ENCODE results near the gene BCL2L12.
"Not testable (repeated sequence)": the region's sequence is repeated elsewhere in the genome, so short reads cannot be mapped to it uniquely, and the experiment has no call there.

The BCL2L12 gene

DNA sequence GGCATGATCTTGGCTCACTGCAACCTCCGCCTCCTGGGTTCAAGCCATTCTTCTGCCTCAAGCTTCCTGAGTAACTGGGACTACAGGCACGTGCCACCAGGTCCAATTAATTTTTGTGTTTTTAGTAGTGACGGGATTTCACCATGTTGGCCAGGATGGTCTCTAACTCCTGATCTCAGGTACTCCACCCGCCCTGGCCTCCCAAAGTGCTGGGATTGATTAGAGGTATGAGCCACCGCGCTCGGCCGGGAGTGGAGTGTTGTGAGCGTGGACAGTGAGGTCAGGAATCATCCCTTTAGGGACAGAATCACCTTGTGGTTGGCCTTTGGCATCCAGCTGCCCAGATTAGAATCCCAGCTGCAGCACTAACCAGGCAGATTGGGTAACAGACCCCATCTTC is 36.1 kb upstream of the BCL2L12 start:
- Histone ChIP-seq H3K27ac (no peak overlapping the region), H3K4me3 (ENCODE audit: low read depth, low read length) (no peak overlapping the region), H3K36me3 (replicated peaks) (peaks cover 12% of the 10 kb centered on the region), H3K27me3 (replicated peaks) (no peaks in the 10 kb centered on the region)
- in situ Hi-C loops (cut with HindIII; ENCODE audit: low pct_ligation_motif_present, low sequenced_read_pairs): no loop called here
- no peak for DNase-seq
- TF ChIP-seq, protein P1, sequence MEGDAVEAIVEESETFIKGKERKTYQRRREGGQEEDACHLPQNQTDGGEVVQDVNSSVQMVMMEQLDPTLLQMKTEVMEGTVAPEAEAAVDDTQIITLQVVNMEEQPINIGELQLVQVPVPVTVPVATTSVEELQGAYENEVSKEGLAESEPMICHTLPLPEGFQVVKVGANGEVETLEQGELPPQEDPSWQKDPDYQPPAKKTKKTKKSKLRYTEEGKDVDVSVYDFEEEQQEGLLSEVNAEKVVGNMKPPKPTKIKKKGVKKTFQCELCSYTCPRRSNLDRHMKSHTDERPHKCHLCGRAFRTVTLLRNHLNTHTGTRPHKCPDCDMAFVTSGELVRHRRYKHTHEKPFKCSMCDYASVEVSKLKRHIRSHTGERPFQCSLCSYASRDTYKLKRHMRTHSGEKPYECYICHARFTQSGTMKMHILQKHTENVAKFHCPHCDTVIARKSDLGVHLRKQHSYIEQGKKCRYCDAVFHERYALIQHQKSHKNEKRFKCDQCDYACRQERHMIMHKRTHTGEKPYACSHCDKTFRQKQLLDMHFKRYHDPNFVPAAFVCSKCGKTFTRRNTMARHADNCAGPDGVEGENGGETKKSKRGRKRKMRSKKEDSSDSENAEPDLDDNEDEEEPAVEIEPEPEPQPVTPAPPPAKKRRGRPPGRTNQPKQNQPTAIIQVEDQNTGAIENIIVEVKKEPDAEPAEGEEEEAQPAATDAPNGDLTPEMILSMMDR (IDR thresholded peaks at IDR 0.05; ENCODE audit: low read depth, low read length, missing control alignments): no peak

DNA sequence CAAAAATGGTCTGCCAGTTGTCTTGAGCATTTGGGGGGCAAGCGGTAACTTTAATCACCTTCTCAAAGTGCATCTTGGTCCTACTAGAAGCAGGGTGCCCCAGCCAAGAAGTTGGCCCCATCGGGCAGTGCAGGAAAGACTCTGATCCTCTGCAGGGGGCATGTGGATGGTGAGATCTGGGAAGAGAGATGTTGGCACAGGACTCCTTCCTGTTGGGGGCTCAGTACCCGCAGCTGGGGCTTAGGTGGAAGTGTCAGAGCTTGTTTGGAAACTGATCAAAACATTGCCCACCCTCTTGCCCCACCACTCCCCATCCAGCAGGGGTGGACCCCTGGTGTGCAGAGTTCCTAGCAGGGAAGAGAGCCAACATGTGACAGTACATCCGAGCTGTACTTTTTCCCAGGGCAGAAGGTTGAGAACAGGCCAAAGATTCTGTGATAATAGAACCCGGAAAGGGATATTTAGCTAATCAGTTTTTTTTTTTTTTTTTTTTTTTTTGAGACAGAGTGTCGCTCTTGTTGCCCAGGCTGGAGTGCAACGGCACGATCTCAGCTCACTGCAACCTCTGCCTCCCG is 34.6 kb upstream of the BCL2L12 start:
- no peaks in the 10 kb centered on the region for H3K27me3 ChIP-seq (replicated peaks)
- DNase-seq: no peak
- TF ChIP-seq, protein P1 (IDR thresholded peaks at IDR 0.05; ENCODE audit: low read depth, low read length, missing control alignments): no peak
- H3K4me3 ChIP-seq (ENCODE audit: low read depth, low read length): no peak overlapping the region
- peaks cover 12% of the 10 kb centered on the region for H3K36me3 ChIP-seq (replicated peaks)
- in situ Hi-C loops (cut with HindIII; ENCODE audit: low pct_ligation_motif_present, low sequenced_read_pairs): no loop called here
- no peak overlapping the region for H3K27ac ChIP-seq

DNA sequence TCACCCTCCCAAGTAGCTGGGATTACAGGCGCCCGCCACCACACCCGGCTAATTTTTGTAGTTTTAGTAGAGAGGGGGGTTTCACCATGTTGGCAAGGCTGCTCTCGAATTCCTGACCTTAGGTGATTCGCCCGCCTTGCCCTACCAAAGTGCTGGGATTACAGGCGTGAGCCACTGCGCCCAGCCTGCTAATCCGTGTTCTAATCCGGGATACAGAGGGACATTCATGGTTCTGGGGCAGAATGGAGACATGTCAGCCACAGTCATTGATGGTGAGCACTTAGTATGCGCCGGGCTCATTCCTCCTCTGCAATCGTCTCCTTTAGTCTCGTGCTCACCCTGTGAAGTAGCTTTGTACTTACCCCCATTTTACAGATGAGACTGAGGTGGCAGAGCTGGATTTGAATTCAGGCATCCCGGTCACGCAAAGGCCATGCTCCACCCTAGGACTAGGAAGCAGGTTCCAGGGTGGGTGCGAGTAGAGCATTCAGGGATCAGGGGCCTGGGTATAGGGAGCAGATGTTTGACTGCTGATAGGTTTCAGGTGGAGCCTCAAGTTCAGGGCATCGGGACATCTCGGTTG is 34.0 kb upstream of the BCL2L12 start:
- no peak overlapping the region for H3K27ac ChIP-seq
- in situ Hi-C loops (cut with HindIII; ENCODE audit: low pct_ligation_motif_present, low sequenced_read_pairs): no loop called here
- H3K27me3 ChIP-seq (replicated peaks): no peaks in the 10 kb centered on the region
- TF ChIP-seq, protein P1 (IDR thresholded peaks at IDR 0.05; ENCODE audit: low read depth, low read length, missing control alignments): no peak
- peaks cover 8% of the 10 kb centered on the region for H3K36me3 ChIP-seq (replicated peaks)
- DNase-seq: no peak
- no peak overlapping the region for H3K4me3 ChIP-seq (ENCODE audit: low read depth, low read length)

DNA sequence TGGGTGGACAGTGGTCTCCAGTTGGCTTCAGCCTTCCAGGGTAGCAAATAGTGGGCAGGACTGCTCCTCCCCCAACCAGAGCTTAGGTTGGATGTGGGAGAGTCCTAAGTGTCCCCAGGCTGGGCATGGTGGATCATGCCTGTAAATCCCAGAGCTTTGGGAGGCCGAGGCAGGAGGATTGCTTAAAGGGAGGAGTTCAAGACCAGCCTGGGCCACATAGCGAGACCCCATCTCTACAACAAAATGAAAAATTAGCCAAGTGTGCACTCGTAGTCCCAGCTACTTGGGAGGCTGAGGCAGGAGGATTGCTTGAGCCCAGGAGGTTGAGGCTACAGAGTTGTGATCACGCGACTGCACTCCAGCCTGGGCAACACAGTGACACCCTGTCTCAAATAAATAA is 33.2 kb upstream of the BCL2L12 start:
- DNase-seq: no peak
- in situ Hi-C loops (cut with HindIII; ENCODE audit: low pct_ligation_motif_present, low sequenced_read_pairs): no loop called here
- TF ChIP-seq, protein P1 (IDR thresholded peaks at IDR 0.05; ENCODE audit: low read depth, low read length, missing control alignments): no peak
- Histone ChIP-seq H3K27ac (no peak overlapping the region), H3K4me3 (ENCODE audit: low read depth, low read length) (no peak overlapping the region), H3K27me3 (replicated peaks) (no peaks in the 10 kb centered on the region), H3K36me3 (replicated peaks) (peaks cover 4% of the 10 kb centered on the region)

DNA sequence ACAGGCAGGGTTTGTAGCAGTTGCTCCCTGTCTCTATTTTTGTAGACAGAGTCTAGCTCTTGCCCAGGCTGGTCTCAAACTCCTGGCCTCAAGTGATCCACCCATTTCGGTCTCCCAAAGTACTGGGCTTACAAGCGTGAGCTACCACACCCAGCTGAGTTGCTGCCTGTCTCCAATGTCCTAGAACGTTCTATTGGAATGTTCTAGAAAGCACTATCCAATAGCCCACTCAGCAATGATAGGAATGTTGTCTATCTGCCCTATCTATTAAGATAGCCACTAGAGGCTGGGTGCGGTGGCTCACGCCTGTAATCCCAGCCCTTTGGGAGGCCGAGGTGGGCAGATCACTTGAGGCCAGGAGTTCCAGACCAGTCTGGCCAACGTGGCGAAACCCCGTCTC is 32.5 kb upstream of the BCL2L12 start:
- H3K4me3 ChIP-seq (ENCODE audit: low read depth, low read length); in situ Hi-C loops (cut with HindIII; ENCODE audit: low pct_ligation_motif_present, low sequenced_read_pairs); DNase-seq; H3K27ac ChIP-seq; H3K36me3 ChIP-seq (replicated peaks); H3K27me3 ChIP-seq (replicated peaks): not testable (repeated sequence)

DNA sequence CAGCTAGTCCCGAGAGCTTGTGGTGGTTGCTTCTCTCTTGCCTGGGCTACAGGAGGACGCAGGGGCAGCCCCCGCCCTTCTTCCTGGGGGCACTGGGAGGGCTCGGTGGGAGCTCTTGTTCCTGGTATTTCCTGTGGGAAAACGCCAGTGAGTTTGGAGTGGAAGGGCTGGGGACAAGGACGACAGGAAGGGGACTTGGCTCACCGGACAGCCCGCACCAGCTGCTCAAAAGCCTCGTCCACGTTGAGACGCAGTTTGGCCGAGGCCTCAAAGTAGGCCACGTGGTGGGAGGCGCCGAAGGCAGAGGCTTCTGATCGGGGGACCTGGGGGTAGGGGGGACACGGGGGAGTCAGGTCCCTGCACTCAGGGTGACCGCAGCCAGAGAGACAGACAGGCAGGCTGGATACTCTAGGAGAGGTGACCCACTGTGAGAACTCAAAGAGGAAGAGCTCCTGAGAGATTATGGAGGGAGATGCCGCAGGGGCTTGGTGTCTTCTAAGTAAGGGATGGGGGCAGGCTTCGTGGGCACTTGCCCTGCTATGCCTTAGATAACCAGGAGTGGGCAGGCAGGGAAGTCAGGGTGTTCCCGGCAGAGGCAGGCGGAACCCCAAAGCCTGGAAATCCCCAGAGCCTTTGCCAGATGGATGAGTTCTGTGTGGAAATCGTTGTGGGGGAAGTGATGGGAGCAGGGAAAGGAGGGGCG is 30.1 kb upstream of the BCL2L12 start:
- in situ Hi-C loops (cut with HindIII; ENCODE audit: low pct_ligation_motif_present, low sequenced_read_pairs): no loop called here
- TF ChIP-seq, protein P1 (IDR thresholded peaks at IDR 0.05; ENCODE audit: low read depth, low read length, missing control alignments): peak; percentile 27
- Histone ChIP-seq H3K27ac (no peak overlapping the region), H3K36me3 (replicated peaks) (peaks cover 4% of the 10 kb centered on the region), H3K27me3 (replicated peaks) (no peaks in the 10 kb centered on the region), H3K4me3 (ENCODE audit: low read depth, low read length) (no peak overlapping the region)
- DNase-seq: no peak

Measured in brain microvascular endothelial cell (primary cell).